Calu3 (cell line): ENCODE results near the gene PLIN4. TPM values are rescaled to one million over a fixed set of nuclear protein-coding genes. Genes with fewer than 3 reads are reported as not detected.

Experiments
- BruUV-seq: library from RNA; stranded (reverse); fragments of 400-500 nt; replicated peaks from 2 replicates; lab custom pipeline; 2021; lab: Mats Ljungman, UMichigan
- CTCF ChIA-PET: fragments of 300-600 bp; sonication (Branson Sonifier 250); formaldehyde crosslinking; loops from one replicate; lab custom pipeline; 2022; ENCODE audit warnings: antibody characterized with exemption; lab: Charles Lee
- DNase-seq: peaks from one replicate; pipeline ENCODE4 v3.0.0; 2022
- H3K27ac Mint-ChIP-seq: one replicate; pipeline ENCODE4 v1.8.0; 2022; ENCODE audit warnings: mixed read lengths; ENCODE audit not compliant: unreplicated experiment
- H3K27me3 Mint-ChIP-seq: one replicate; pipeline ENCODE4 v1.8.0; 2022; ENCODE audit warnings: mixed read lengths; ENCODE audit not compliant: unreplicated experiment
- H3K36me3 Mint-ChIP-seq: one replicate; pipeline ENCODE4 v1.8.0; 2022; ENCODE audit warnings: mild to moderate bottlenecking, moderate library complexity, mixed read lengths; ENCODE audit not compliant: insufficient read depth, unreplicated experiment
- H3K4me1 Mint-ChIP-seq: one replicate; pipeline ENCODE4 v1.8.0; 2022; ENCODE audit warnings: mild to moderate bottlenecking, low read depth, mixed read lengths; ENCODE audit not compliant: unreplicated experiment
- H3K4me3 Mint-ChIP-seq: one replicate; pipeline ENCODE4 v1.8.0; 2022; ENCODE audit warnings: mild to moderate bottlenecking, low read depth, moderate library complexity, mixed read lengths; ENCODE audit not compliant: unreplicated experiment
- H3K9me3 Mint-ChIP-seq: one replicate; pipeline ENCODE4 v1.8.0; 2022; ENCODE audit warnings: low read depth, mixed read lengths; ENCODE audit not compliant: unreplicated experiment
- intact Hi-C: fragments of 100-400 bp; cut with micrococcal nuclease; formaldehyde crosslinking; loops from one replicate; pipeline ENCODE4 v1.10.0; 2022; ENCODE audit not compliant: unreplicated experiment
- total RNA-seq: library from RNA; stranded (reverse); gene quantifications from 2 replicates; pipeline ENCODE4 v1.2.3, GENCODE V29; 2022
- TF ChIP-seq, protein P1 (sequence below): fragments of 200-600 bp; IDR thresholded peaks from one replicate; pipeline ENCODE4 v1.8.0; 2022; ENCODE audit warnings: antibody characterized with exemption; ENCODE audit not compliant: unreplicated experiment

The PLIN4 gene
- total RNA-seq, 1 experiment from 2014 or later, result 1.1 TPM

DNA sequence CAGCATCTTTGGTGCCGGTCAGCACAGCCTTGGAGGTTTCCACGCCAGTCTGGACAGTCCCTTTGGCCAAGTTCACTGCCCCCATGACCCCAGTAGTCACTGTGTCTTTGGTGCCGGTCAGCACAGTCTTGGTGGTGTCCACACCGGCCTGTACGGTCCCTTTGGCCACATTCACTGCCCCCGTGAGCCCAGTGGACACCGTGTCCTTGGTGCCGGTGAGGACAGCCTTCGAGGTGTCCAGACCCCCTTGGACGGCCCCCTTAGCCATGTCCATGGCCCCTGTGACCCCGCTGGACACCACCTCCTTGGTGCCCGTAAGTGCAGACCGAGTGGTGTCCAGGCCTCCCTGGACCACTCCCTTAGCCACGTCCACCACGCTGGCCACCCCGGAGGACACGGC lies 5.0 kb downstream of the PLIN4 start:
- no TSS peak for BruUV-seq
- CTCF ChIA-PET, result no interaction called here
- no peak overlapping the region for H3K27ac Mint-ChIP-seq
- H3K4me1 Mint-ChIP-seq, result no peaks in the 10 kb centered on the region
- H3K9me3 Mint-ChIP-seq, result no peaks in the 10 kb centered on the region
- no peak overlapping the region for H3K4me3 Mint-ChIP-seq
- H3K36me3 Mint-ChIP-seq, result no peaks in the 10 kb centered on the region
- H3K27me3 Mint-ChIP-seq, result no peaks in the 10 kb centered on the region
- no peak for DNase-seq
- TF ChIP-seq, protein P1, sequence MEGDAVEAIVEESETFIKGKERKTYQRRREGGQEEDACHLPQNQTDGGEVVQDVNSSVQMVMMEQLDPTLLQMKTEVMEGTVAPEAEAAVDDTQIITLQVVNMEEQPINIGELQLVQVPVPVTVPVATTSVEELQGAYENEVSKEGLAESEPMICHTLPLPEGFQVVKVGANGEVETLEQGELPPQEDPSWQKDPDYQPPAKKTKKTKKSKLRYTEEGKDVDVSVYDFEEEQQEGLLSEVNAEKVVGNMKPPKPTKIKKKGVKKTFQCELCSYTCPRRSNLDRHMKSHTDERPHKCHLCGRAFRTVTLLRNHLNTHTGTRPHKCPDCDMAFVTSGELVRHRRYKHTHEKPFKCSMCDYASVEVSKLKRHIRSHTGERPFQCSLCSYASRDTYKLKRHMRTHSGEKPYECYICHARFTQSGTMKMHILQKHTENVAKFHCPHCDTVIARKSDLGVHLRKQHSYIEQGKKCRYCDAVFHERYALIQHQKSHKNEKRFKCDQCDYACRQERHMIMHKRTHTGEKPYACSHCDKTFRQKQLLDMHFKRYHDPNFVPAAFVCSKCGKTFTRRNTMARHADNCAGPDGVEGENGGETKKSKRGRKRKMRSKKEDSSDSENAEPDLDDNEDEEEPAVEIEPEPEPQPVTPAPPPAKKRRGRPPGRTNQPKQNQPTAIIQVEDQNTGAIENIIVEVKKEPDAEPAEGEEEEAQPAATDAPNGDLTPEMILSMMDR, result no peak
- intact Hi-C loops, result no loop called here

- H3K27ac Mint-ChIP-seq, result no peak overlapping the region
- TF ChIP-seq, protein P1, result no peak
- CTCF ChIA-PET, result no interaction called here
- H3K4me3 Mint-ChIP-seq, result no peak overlapping the region
- no peak for DNase-seq
- H3K27me3 Mint-ChIP-seq, result no peaks in the 10 kb centered on the region
- BruUV-seq, result no TSS peak
- H3K36me3 Mint-ChIP-seq, result peaks cover 3% of the 10 kb centered on the region
- no peaks in the 10 kb centered on the region for H3K4me1 Mint-ChIP-seq
- intact Hi-C loops, result no loop called here
- no peaks in the 10 kb centered on the region for H3K9me3 Mint-ChIP-seq
These were observed 6.2 kb downstream of the PLIN4 start for GRCh38 chr19:4512070-4512469.

GRCh38 chr19:4511300-4512054 lies 6.8 kb downstream of the PLIN4 start:
- CTCF ChIA-PET, result no interaction called here
- Mint-ChIP-seq H3K4me3 (no peak overlapping the region), H3K27me3 (no peaks in the 10 kb centered on the region), H3K4me1 (no peaks in the 10 kb centered on the region), H3K27ac (no peak overlapping the region), H3K9me3 (no peaks in the 10 kb centered on the region), H3K36me3 (peaks cover 9% of the 10 kb centered on the region)
- no TSS peak for BruUV-seq
- no peak for DNase-seq
- TF ChIP-seq, protein P1, result no peak
- intact Hi-C loops, result no loop called here

DNA sequence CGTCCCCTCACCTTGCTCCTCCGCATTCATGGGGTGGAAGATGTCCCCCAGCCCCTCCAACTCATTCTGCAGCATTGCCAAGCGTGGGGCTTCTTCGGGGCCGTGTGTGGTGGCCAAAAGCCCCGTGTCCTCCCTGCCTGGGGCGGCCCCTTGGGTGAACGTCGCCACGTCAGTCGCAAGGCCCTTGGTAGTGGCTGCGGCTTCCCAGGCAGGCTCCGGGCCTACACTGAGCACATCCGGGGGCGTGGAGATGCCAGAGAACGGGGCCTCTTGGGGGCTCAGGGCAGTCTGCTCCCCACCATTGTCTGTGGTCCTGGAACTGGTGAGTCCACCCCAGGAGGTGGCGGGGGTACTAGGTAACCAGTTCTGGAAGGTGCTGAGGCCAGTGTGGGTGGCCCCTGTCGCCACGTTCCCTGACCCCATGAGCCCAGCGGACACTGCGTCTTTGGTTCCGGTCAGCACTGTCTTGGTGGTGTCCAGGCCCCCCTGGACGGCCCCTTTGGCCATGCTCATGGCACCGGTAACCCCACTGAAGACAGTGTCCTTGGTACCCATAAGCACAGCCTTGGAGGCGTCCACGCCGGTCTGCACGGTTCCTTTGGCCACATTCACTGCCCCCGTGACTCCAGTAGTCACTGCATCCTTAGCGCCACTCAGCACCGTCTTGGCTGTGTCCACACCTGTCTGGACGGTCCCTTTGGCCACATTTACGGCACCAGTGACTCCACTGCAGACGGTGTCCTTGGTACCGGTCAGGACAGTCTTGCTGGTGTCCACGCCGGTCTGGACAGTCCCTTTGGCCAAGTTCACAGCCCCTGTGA lies 7.6 kb downstream of the PLIN4 start:
- no peaks in the 10 kb centered on the region for H3K27me3 Mint-ChIP-seq
- BruUV-seq, result no TSS peak
- CTCF ChIA-PET, result no interaction called here

More for the DNA sequence above, 7.6 kb downstream of the PLIN4 start:
- Mint-ChIP-seq H3K4me3 (no peak overlapping the region), H3K9me3 (no peaks in the 10 kb centered on the region), H3K27ac (no peak overlapping the region), H3K36me3 (peaks cover 17% of the 10 kb centered on the region), H3K4me1 (no peaks in the 10 kb centered on the region)
- no peak for DNase-seq
- intact Hi-C loops, result no loop called here
- TF ChIP-seq, protein P1, result no peak
